HG03103 (cell line): ENCODE results near the gene NUP88.
A peak's percentile ranks its signal among the peaks of the same experiment; 100 is the strongest.

Experiments
- ATAC-seq: cut with Tn5 transposase; IDR thresholded peaks from one replicate; pipeline ENCODE4 v1.9.1; 2021; ENCODE audit warnings: low read depth; ENCODE audit not compliant: unreplicated experiment

NUP88 gene

DNA sequence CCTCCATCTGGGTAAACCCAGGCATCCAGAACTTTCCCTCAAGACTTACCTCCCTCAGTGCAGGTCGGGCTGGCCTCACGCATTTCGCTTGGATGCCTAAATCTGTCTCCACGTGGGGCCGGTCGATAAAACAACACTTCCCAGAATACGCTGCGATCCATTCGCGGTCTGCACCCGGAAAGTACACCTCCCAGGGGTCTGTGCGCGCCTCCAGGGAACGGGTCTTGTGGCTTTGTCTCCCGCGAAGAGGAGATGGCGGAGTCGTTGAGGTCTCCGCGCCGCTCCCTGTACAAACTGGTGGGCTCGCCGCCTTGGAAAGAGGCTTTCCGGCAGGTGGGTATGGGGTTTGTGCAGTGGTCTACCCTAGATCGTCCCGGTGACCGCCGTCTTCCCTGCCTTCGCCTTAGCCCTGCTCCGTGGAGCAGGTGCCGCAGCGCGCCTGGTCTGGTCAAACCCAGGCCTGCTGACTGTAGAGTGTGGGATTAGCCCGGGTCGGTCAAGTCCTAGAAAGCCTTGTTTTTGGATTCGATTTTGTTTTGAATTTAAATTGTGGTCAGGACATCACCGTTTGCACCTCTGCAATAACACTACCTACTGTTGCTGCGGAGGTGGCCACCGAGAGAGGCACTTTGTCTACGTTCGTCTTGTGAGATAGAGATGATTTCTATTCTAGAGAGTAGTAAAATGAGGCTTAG is 644 bp upstream of the NUP88 start, which contains the start of gene RPAIN:
Gene RPAIN (plus strand): TSS at position 224 of the 695 bp plus-strand sequence. CDS start 29 bp downstream, at position 253.
- peak; percentile 51 for ATAC-seq

DNA sequence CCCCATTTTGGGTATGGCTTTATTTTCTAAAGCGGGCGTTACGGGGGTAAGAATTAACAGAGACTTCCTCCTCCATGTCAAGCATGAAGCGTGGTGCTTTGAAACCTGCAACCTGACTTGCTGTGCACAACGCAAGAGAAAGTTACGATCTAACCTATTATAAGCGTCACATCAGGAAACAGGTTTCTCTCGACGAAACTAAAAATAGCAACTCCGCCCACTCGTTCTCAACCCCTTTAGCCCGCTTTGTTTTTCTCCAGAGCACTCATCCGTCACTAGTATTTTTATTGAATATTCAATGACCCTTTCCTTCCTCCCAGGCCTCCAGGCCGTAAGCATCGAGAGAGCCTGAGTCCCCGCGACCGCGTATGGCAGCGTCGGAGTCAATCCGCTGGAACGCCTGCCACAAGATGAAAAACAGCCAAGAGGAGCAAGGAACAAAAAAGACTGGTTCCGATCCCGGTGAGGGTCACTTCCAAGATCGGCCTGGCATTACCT is 555 bp downstream of the NUP88 start:
- ATAC-seq: no peak

DNA sequence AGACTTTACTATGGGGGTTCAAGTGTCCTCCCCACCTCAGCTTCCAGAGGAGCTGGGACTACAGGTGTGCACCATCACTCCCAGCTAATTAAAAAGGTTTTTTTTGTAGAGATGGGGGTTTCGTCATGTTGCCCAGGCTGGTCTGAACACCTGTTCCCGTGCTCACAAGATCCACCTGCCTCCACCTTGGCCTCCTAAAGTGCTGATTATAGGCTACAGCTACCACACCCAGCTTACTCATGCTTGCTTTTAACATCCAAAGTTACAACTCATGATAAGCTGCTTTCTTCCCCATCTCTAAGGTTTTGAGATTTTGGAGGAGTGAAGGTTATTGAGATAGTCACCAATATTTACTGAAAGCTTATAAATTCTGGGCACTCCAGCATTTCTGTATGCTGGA is 2.6 kb downstream of the NUP88 start:
- no peak for ATAC-seq

DNA sequence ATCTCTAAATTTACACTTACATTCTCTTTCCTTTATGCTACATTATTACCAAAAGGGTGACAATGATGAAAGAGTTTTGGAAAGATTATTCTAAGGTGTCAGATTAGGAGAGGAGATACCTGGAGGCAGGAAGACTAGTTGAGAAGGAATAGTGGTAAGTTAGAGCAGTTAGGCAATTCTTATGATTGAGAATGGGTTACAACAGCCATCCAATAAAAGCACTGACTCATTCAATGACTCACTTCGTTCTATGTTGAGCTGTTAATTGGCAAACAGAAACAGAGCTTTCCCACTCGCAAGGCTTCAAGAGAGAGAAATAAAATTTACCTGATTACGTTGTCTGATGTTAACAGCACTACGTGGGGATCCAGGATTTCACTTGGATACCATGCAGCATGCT is 5.8 kb downstream of the NUP88 start:
- ATAC-seq: no peak

GRCh38 chr17:5410594-5411272 is 8.7 kb downstream of the NUP88 start:
- no peak for ATAC-seq

- ATAC-seq: no peak
Observed at GRCh38 chr17:5408186-5408585, 11.3 kb downstream of the NUP88 start.

GRCh38 chr17:5405400-5405799 is 14.1 kb downstream of the NUP88 start:
- ATAC-seq: no peak

- ATAC-seq: no peak
Observed at GRCh38 chr17:5399767-5400166, 19.7 kb downstream of the NUP88 start.

DNA sequence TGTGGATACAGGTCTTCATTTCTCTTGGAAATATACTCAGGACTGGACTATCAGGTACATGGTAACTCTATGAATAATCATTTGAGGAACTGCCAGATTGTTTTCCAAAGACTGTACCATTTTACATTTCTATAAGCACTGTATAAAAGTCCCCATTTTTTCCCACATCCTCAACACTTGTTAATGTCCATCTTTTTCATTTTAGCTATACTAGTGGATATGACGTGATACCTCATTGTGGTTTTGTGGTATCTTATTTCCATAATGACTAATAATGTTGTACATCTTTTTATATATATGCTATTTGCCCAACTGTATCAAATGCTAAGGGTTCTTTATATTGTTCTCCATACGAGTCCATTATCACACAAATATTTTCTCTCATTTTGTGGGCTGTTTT is 22.9 kb downstream of the NUP88 start:
- ATAC-seq: no peak

DNA sequence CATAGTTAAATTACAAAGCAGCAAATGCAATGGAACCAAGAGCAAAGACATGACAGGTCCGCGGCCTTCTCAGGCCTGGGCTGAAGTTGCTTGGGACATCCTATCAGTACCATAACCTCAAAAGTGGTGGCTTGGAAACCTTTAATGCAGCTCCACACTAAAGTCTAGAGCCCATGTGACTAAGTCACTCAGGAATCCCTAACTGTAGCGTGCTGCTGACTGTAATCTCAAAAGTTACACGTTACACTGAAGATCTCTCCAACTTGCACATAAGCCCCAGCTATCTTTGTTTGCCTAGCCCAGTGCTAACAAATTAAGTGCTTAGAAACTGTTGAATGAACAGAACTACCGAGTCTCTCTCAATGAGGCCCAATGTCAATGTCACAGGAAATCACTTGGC is 27.8 kb downstream of the NUP88 start:
- no peak for ATAC-seq

DNA sequence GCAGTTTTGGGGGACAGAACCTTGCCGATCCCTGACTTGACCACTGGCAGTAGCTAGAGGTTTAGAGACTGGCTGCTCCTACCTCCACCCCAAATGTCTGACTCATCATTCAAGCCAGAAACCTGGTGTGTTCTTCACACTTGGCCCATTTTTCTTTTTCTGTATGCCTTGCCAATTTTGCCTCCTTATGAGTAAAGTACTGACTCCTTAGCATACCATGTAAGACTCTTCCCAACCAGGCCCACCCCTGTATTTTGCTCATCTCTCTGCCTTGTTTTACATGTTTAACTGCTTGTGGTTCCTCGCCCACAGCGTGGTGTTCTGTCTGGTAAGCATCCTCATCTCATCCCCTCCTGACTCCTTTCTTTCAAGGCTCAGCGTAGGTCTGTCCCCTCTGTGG is 37.9 kb downstream of the NUP88 start:
- ATAC-seq: no peak

DNA sequence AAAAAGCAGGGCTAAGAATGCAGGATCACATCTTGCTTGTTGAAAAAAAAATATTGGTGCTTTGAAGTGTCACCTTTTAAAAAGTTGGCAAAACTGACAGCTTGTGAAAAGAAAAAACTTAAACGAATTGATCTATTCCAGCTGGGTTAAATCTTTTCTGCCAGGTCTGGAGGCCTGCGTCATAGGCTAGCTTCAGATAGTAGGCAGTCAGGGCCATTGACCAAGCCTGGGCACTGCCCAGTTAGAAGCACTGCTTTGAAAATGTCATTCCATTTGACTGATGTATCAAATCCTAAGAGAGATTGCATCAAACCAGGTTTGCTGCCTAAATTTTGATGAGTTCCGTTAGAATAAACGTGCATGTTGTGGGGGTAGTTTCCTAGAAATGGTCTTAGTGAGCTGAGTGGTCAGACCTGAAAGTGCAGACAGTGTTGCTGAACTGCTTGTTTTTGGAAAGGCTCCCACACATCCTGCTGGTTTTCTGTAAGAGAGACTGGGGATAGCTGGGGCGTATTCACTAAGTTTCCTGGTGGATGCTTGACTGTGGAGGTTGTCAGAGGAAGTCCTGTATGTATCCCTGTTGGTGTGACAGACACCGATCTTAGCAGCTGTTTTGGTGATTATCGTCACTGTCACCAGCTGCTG is 38.8 kb downstream of the NUP88 start:
- ATAC-seq: no peak

GRCh38 chr17:5379351-5380107 is 39.9 kb downstream of the NUP88 start:
- ATAC-seq: no peak

- no peak for ATAC-seq
Observed at GRCh38 chr17:5378566-5379207, 40.8 kb downstream of the NUP88 start.

GRCh38 chr17:5373112-5373511 is 46.4 kb downstream of the NUP88 start:
- no peak for ATAC-seq

GRCh38 chr17:5370411-5370810 is 49.1 kb downstream of the NUP88 start:
- ATAC-seq: no peak

GRCh38 chr17:5365831-5366230 is 53.6 kb downstream of the NUP88 start:
- ATAC-seq: no peak

- no peak for ATAC-seq
Observed at GRCh38 chr17:5364696-5365095, 54.8 kb downstream of the NUP88 start.

- no peak for ATAC-seq
Observed at GRCh38 chr17:5364156-5364555, 55.3 kb downstream of the NUP88 start.

- ATAC-seq: no peak
Observed at GRCh38 chr17:5362162-5362811, 57.2 kb downstream of the NUP88 start.
